K562 (cell line): ENCODE results near the gene HECW1.

Source experiments
- CBX5 ChIP-seq: IDR thresholded peaks from 2 replicates; pipeline ENCODE4 v1.6.1; 2014; ENCODE audit warnings: low read depth, borderline replicate concordance
- FOS ChIP-seq: IDR thresholded peaks from 3 replicates; pipeline ENCODE4 v1.6.1; 2011; ENCODE audit not compliant: insufficient read length; ENCODE audit errors: extremely low read depth
- MAFK ChIP-seq: IDR thresholded peaks from 2 replicates; pipeline ENCODE4 v1.6.1; 2011; ENCODE audit warnings: low read length, improper control_type of control experiment
- POLR2A ChIP-seq: fragments of 450-650 bp; conservative IDR thresholded peaks from 2 replicates; pipeline ENCODE4 v1.6.1; 2016
- SP2 ChIP-seq: IDR thresholded peaks from 2 replicates; pipeline ENCODE4 v1.6.1; 2011; ENCODE audit warnings: mild to moderate bottlenecking, low read depth, low read length, moderate library complexity; ENCODE audit not compliant: poor library complexity, severe bottlenecking; ENCODE audit errors: extremely low read depth
- U2AF1 ChIP-seq: fragments of 200-400 bp; formaldehyde crosslinking; optimal IDR thresholded peaks from 2 replicates; pipeline ENCODE3; 2017; ENCODE audit warnings: mild to moderate bottlenecking, low read depth, low read length, moderate library complexity
- ZNF143 ChIP-seq: sonication (generic); formaldehyde crosslinking; IDR thresholded peaks from 2 replicates; pipeline ENCODE4 v1.9.0; 2022; ENCODE audit warnings: mild to moderate bottlenecking, missing genetic modification reagents
- ZNF445 ChIP-seq: fragments of 250-450 bp; sonication (Bioruptor Pico); IDR thresholded peaks from 2 replicates; pipeline ENCODE4 v1.4.0; 2020; ENCODE audit warnings: low read depth, mild to moderate bottlenecking, moderate library complexity
- TF ChIP-seq, protein P1 (sequence below): fragments of 250-450 bp; sonication (Bioruptor Pico); IDR thresholded peaks from 2 replicates; pipeline ENCODE4 v1.4.0; 2020; ENCODE audit warnings: mild to moderate bottlenecking, moderate library complexity
- TF ChIP-seq, protein P2 (sequence below): sonication (generic); formaldehyde crosslinking; IDR thresholded peaks from 2 replicates; pipeline ENCODE4 v1.8.1; 2023; ENCODE audit warnings: mild to moderate bottlenecking, missing genetic modification reagents, moderate library complexity

DNA sequence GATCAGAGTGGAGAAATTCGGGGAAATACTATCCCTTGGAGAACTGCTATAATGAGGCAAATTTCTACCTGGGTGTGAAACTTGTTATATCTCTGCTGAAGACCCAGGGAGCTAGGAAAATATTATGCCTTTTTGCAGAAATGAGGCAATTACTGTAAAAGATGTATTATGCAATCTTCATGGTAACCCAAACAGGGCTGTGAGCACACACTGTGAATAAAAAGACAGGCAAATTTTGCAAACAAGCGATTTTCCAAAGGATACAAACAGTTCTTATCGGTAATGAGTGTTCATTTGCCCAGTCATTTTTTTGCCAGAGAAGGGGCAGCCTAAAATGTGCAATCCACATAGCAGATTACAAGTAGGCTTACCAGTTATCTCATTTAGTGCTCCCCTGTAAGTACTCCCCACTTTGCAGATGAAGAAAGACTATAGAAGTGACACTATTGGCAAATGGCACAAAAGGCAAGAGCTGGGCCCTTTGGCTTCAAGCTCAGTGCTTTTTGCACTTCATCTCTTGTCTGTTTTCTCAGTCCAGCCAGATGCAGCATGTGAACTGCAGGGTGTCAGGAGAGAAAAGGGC lies 205.8 kb downstream of the HECW1 start:
- TF ChIP-seq SP2, result no peak
- TF ChIP-seq POLR2A, result no peak
- no peak for TF ChIP-seq ZNF445 (CRISPR knock-in tag)
- no peak for TF ChIP-seq U2AF1
- TF ChIP-seq MAFK, result no peak
- TF ChIP-seq, protein P1, sequence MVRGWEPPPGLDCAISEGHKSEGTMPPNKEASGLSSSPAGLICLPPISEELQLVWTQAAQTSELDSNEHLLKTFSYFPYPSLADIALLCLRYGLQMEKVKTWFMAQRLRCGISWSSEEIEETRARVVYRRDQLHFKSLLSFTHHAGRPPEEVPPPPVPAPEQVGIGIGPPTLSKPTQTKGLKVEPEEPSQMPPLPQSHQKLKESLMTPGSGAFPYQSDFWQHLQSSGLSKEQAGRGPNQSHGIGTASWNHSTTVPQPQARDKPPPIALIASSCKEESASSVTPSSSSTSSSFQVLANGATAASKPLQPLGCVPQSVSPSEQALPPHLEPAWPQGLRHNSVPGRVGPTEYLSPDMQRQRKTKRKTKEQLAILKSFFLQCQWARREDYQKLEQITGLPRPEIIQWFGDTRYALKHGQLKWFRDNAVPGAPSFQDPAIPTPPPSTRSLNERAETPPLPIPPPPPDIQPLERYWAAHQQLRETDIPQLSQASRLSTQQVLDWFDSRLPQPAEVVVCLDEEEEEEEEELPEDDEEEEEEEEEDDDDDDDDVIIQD, result no peak
- TF ChIP-seq, protein P2, sequence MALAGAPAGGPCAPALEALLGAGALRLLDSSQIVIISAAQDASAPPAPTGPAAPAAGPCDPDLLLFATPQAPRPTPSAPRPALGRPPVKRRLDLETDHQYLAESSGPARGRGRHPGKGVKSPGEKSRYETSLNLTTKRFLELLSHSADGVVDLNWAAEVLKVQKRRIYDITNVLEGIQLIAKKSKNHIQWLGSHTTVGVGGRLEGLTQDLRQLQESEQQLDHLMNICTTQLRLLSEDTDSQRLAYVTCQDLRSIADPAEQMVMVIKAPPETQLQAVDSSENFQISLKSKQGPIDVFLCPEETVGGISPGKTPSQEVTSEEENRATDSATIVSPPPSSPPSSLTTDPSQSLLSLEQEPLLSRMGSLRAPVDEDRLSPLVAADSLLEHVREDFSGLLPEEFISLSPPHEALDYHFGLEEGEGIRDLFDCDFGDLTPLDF, result no peak
- TF ChIP-seq CBX5, result no peak
- no peak for TF ChIP-seq FOS
- TF ChIP-seq ZNF143, result no peak
